T47D (cell line): Measurements from ENCODE around the gene MAPRE3.

Source experiments
- DNase-seq, 2 experiments: peaks; one replicate each; pipeline versions ENCODE4 v3.0.0 to v3.0.0-alpha.2; 2011 to 2012; ENCODE audit warnings: low read depth in 1 of 2, low spot score in 1 of 2
- JUND ChIP-seq: IDR thresholded peaks from 2 replicates; pipeline ENCODE4 v1.6.1; 2012; ENCODE audit warnings: low read depth
- in situ Hi-C: cut with HindIII; loops from 2 replicates; pipeline ENCODE4 v1.10.0; 2016; ENCODE audit warnings: low sequenced_read_pairs, low pct_unique_long_range_greater_than_20kb

Gene MAPRE3

GRCh38 chr2:26938399-26939118 lies 31.9 kb upstream of the MAPRE3 start:
- in situ Hi-C loops, result no loop called here
- DNase-seq, result no peak
- TF ChIP-seq JUND, result no peak

DNA sequence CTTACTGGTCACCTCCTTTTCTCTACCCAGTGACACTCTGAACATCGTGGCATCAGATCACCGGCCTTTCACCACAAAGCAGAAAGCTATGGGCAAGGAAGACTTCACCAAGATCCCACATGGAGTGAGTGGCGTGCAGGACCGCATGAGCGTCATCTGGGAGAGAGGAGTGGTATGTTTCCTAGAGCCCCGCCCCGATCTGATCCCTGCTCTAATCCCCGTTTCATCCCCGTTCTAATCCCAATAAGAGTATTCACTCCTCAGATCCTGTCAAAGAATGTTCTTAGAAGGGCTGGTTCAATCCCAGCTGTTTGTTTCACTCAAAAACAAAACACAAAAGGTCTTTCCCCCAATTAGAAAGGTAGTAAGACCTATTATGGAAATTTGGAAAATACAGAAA lies 30.4 kb upstream of the MAPRE3 start:
- TF ChIP-seq JUND, result no peak
- in situ Hi-C loops, result no loop called here
- DNase-seq, result no peak

- peak in 1 of 2 experiments; percentile 18 for DNase-seq
- in situ Hi-C loops, result no loop called here
- TF ChIP-seq JUND, result no peak
Measured at GRCh38 chr2:26941486-26941885, 29.0 kb upstream of the MAPRE3 start.

DNA sequence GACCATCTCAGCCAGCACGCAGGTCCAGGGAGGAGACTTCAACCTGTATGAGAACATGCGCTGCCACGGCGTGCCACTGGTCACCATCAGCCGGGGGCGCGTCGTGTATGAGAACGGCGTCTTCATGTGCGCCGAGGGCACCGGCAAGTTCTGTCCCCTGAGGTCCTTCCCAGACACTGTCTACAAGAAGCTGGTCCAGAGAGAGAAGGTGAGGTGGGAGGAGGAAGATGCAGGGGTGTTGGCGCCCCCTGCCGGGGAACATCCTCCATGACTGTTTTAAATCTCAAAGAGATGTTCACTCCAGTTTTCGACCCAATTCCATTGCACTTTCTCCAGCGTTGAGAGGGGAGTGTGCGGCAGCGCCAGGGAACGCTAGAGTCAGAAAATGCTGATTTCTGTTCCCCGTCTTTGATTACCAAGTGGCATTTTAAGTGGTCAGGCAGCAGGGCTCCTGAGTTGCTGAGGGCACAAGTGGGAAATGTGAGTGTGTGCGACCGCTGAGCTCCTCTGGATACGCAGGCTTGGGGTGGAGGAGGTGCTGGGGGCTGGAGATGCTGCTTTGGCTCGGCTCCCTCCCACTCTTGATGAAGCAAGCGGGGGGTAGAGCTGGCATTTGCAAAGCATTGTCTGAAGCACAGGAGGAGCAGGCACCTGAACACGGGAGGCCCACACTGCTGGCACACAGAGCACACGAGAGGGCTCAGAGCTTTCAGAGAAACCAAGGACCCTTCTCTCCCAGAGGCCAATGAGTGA lies 27.7 kb upstream of the MAPRE3 start:
- no peak for TF ChIP-seq JUND
- in situ Hi-C loops, result no loop called here
- peak; percentile 52 to 67 for DNase-seq

DNA sequence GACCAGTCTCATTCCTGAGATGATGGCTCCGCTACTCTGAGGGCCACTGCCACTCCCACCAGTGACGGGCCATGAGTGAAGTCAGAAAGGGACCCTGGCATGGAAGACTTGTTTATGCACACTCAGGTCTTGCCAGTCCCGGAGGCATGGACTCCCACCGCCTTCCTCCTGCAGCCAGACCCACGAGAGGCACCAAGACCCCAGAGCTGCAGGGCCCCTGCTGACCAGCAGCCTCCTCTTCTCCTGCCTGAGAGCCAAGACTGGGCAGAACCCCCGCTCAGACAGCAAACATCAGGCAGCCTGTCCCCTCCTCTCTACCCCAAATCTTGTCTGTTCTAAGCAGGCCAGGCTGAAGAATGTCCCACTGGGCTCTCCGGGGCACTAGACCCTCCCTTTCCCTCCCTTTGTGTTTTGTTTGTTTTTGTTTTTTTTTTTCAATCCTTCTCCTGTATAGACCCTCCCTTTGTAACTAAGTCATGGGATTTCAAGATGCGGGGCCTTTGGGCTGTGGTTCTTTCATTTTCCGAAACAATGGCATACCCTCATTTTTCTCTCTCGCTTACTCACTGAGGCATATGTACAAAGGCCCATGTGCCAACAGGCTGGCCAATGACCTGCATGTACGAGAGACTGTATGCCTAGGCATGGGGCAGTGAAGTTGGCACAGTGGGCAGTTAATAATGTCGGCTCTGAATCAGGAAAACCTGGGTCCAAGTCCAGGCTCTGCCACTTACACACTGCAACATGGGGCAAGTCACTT lies 24.3 kb upstream of the MAPRE3 start:
- DNase-seq, result no peak
- in situ Hi-C loops, result no loop called here
- no peak for TF ChIP-seq JUND

DNA sequence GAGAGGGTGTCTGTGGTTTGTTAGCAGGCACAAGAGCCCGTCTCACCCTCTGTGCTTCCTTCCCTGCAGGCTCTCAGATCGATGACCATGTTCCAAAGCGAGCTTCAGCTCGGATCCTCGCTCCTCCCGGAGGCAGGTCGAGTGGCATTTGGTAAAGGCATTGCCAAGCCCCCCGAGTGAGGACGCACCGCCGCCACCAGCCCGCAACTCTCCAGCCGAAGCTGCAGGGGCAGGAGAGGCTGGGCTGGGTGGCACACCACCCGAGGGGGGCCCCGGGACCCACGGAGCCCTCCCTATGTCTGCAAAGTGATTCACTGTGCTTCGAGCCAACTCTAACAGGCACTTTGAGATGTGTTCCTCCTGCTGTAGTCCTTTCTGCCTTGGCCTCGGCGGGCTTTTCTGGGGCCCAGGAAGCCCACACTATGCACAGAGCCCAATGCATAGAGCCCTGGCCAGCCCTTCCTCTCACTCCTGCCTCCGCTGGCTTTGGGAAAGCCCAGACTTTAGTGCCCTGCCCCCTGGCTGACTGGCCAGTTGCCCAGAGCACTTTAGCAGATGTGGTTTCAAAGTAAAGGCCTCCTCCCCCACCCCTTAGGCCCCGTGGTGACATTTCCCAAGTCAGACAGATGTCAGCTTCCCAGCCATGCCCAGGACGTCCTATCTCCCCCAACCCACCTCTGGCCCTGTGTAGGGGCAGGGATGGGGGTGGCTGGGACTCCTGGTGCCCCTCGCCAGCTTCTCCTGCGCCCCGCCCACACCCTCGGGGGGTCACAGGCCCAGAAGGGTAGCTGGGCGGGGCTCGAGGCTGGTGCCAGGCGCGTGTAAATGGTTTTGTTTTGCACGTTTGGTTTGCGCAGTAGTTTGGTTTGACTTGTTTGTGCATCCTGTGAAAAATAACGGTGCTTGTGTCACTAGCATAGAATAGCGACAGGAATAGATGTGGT lies 23.3 kb upstream of the MAPRE3 start:
- DNase-seq, result no peak
- TF ChIP-seq JUND, result no peak
- in situ Hi-C loops, result no loop called here

- TF ChIP-seq JUND, result no peak
- no peak for DNase-seq
- in situ Hi-C loops, result no loop called here
Measured at GRCh38 chr2:26948800-26949199, 21.6 kb upstream of the MAPRE3 start.

DNA sequence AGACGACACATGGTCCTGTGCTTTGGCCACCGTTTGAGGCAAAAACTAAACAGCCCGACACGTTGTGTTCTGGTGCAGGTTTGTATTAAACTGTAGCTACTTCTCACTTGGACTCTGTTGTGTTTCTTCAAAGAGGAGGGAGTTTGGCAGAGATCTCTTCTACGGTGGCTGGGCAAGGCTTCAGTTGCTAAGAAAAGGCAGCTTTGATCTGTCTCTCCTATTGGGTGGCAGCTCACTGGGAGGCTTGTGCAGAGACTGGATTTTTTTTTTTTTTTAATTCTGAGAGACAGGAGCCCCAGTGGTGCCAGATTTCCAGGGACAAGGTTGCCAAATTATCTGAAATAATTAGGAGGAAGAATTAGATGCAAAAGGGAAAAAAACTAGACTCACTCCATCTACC lies 20.2 kb upstream of the MAPRE3 start:
- no peak for DNase-seq
- in situ Hi-C loops, result no loop called here
- no peak for TF ChIP-seq JUND

DNA sequence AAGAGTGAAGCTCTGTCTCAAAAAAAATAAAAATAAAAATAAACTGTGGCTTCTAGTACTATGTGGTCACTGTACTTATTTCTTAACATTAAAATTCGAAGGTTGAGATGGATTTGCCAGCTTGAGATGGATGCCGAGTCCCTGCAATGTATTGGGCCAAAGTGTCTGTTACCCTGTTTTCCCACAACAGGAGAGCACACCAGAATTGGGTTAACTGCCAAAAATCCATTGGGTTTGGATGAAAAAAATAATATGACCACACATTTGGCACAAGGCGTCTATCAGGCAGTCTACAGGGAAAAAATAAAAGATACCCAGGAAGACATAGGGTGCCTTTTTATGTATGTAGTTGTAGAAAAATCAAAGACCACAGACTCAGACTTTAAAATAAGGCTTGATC lies 19.2 kb upstream of the MAPRE3 start:
- no peak for DNase-seq
- TF ChIP-seq JUND, result no peak
- in situ Hi-C loops, result no loop called here

GRCh38 chr2:26952374-26952773 lies 18.1 kb upstream of the MAPRE3 start:
- no peak for DNase-seq
- in situ Hi-C loops, result no loop called here
- TF ChIP-seq JUND, result no peak

DNA sequence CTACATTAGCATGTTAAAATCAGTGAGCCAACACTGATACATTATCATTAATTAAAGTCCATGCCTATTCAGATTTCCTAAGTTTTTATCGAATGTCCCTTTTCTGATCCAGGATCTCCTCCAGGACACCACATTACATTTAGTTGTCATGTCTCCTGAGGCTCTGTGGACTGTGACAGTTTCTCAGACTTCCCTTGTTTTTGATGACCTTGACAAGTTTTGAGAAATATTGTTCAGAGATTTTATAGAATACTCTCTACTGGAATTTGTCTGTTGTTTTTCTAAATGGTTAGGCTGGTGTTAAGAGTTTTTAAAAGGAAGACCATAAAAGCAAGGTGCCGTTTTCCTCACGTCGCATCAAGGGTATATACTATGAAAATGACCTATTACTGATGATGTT lies 16.3 kb upstream of the MAPRE3 start:
- in situ Hi-C loops, result no loop called here

DNA sequence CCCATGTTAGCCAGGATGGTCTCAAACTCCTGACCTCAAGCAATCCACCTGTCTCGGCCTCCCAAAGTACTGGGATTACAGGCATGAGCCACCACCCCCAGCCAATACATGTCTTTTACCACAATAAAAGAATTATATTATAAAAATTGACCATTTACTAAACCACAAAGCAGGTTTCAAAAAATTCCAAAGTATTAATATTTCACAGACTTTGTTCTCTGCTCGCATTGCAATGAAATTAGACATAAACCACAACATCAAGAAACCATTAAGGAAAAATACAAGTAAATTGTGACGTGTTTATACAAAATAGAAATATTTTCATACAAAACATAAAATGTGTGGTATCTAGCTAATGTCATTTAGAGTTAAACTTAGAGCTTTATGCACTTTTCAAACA lies 13.4 kb upstream of the MAPRE3 start:
- no peak for DNase-seq
- in situ Hi-C loops, result no loop called here
- no peak for TF ChIP-seq JUND

More for the DNA sequence above, 16.3 kb upstream of the MAPRE3 start:
- DNase-seq, result no peak
- TF ChIP-seq JUND, result no peak
